Muscle layer of duodenum (tissue), 2 donors: ENCODE results near the gene TP53BP2.
"Not testable (repeated sequence)": the region's sequence is repeated elsewhere in the genome, so short reads cannot be mapped to it uniquely, and the experiment has no call there.

Experiments used
- H3K27ac ChIP-seq: one replicate; pipeline ENCODE4 v1.7.0; 2013; ENCODE audit warnings: mild to moderate bottlenecking, low read length
- H3K27me3 ChIP-seq: one replicate; pipeline ENCODE4 v1.7.0; 2013; ENCODE audit warnings: low read depth, mild to moderate bottlenecking, control low read depth, low read length
- H3K36me3 ChIP-seq, 2 donors: one replicate each; pipeline ENCODE4 v1.7.0; 2013; ENCODE audit warnings: low read length in 2 of 2, control low read depth in 1 of 2, mild to moderate bottlenecking in 1 of 2; ENCODE audit not compliant: insufficient read depth in 2 of 2, control insufficient read depth in 1 of 2
- H3K4me1 ChIP-seq, 2 donors: one replicate each; pipeline ENCODE4 v1.7.0; 2013; ENCODE audit warnings: low read length in 2 of 2, mild to moderate bottlenecking in 2 of 2, control low read depth in 1 of 2, moderate library complexity in 1 of 2; ENCODE audit not compliant: insufficient read depth in 2 of 2, control insufficient read depth in 1 of 2
- H3K4me3 ChIP-seq, 2 donors: one replicate each; pipeline ENCODE4 v1.7.0; 2013; ENCODE audit warnings: low read length in 2 of 2, low read depth in 1 of 2, mild to moderate bottlenecking in 1 of 2
- H3K9me3 ChIP-seq, 2 donors: one replicate each; pipeline ENCODE4 v1.7.0; 2013; ENCODE audit warnings: low read length in 2 of 2, control low read depth in 1 of 2, mild to moderate bottlenecking in 1 of 2; ENCODE audit not compliant: control insufficient read depth in 1 of 2
- donor health status: healthy.

The TP53BP2 gene

DNA sequence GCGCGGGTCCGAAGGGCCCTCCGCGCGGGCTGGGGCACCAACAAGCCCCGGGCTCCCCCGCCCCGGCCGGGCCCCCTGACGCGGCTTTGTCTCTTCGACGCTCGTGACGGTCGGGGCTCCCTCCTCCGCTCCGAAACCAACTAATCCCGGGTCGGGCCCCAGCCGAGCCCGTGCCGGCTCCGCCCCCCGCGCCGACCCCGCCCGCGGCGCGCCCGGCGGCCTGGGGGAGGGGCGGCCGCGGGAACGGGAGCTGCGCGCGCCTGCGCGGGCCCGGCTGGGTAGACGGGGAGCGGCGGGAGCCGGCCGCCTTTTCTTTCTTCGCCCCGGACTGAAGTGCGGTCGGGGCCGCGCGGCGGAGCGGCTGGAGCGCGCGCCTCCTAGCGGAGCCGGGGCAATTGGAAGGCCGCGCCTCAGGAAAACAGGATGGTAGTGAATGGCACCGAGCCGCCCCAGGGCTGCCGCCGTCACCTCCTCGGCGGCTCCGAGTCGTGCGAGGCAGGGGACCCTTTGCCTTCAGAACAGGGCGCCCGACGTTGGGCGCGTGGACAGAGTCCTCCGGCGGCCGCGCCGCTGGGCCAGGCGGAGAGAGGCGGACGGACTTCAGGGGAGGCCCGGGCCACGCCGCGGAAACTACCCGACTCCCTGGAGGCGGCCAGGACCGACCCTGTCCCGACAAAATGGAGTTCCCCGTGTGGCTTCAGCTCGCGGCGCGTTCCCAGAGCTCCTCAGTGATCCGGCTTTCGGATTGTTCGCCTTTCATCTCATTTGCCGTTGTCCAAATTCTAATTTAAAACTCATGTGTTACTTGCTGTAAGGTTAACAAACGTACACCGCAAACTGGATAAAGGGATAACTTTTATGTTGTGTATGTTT, at the start of gene TP53BP2:
Gene TP53BP2 (minus strand): TSS at position 138 of the 873 bp plus-strand sequence. CDS start 267 bp downstream, outside the sequence.
- peaks cover 0 to 12% of the 10 kb centered on the region in 2 donors for H3K36me3 ChIP-seq
- peak within 1 kb of the TSS; percentile 98 for H3K27ac ChIP-seq
- H3K4me3 ChIP-seq: peak within 1 kb of the TSS; percentile 72 to 97
- H3K4me1 ChIP-seq: peaks cover 5 to 27% of the 10 kb centered on the region in 2 donors
- H3K27me3 ChIP-seq: no peaks in the 10 kb centered on the region
- H3K9me3 ChIP-seq: no peaks in the 10 kb centered on the region

DNA sequence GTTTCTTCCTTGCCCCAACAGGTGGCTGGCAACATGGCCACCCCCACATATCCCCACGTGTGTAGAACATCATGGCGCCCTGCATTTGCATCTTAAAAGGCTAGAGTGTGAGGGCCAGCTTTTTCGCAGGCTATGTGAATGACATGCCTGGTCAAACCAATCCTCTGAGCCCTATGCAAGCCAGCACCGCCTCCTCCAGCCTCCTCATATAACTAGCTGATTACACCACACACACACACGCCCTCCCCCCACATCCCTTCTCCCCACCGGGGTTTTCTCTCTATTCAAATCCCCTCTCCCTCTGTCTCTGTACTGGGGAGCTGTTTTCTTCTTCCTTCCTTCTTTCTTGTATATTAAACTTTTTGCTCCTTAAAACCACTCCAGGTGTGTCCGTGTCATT, 44.7 kb upstream of the TP53BP2 start:
- H3K4me3 ChIP-seq, H3K4me1 ChIP-seq, H3K27me3 ChIP-seq, H3K27ac ChIP-seq, H3K9me3 ChIP-seq, H3K36me3 ChIP-seq: not testable (repeated sequence)

DNA sequence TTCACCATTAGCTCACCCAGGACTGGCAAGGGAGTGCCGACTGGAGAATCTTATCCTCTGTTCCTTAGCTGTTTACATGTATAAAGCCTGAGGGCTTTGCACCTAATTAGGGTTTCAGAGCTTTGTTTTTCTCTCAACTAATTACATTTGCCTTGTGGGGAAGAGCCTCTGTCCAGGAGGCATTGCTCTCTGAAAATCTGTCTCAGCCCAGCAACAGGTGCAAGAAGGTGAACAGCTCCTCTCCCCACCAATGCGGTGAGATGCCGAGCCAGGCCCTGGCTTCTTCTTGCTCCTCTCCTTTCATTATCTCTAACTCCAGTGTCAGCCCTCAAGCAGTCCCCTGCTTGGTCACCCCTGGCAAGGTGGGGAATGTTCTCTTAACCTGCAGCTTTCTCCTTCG, 43.6 kb upstream of the TP53BP2 start:
- H3K27me3 ChIP-seq, H3K4me3 ChIP-seq, H3K36me3 ChIP-seq, H3K9me3 ChIP-seq, H3K27ac ChIP-seq, H3K4me1 ChIP-seq: not testable (repeated sequence)

GRCh38 chr1:223887747-223888418, 42.1 kb upstream of the TP53BP2 start:
- Histone ChIP-seq H3K27ac (peak overlapping the region; percentile 19), H3K36me3 (no peaks in the 10 kb centered on the region), H3K9me3 (no peaks in the 10 kb centered on the region), H3K4me1 (no peaks in the 10 kb centered on the region), H3K4me3 (no peak overlapping the region), H3K27me3 (no peaks in the 10 kb centered on the region)

DNA sequence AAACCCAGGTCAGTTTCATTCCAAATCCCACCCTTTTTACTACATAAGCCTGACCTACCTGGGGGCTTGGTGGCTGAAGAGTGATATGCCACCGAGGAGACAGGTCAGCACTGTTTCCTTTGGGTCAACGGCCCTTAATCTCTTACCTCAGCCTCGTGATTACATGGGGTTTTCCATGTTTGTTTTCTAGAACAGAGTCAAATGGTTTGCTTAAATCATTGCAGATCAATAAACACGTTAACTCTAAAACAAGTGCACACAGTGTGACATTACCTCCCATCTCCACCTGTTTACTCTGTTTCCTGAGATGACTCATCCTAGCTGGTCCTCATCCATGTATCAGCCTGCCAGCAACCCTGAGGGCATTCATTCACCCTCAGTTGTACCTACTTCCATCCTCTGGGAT, 40.8 kb upstream of the TP53BP2 start:
- Histone ChIP-seq H3K27ac (no peak overlapping the region), H3K36me3 (no peaks in the 10 kb centered on the region), H3K27me3 (no peaks in the 10 kb centered on the region), H3K4me1 (no peaks in the 10 kb centered on the region), H3K4me3 (no peak overlapping the region), H3K9me3 (no peaks in the 10 kb centered on the region)

- Histone ChIP-seq H3K4me3 (no peak overlapping the region), H3K4me1 (no peaks in the 10 kb centered on the region), H3K27me3 (no peaks in the 10 kb centered on the region), H3K9me3 (no peaks in the 10 kb centered on the region), H3K36me3 (no peaks in the 10 kb centered on the region), H3K27ac (no peak overlapping the region)
Measured at GRCh38 chr1:223885614-223886013, 39.9 kb upstream of the TP53BP2 start.

GRCh38 chr1:223878598-223879325, 33.0 kb upstream of the TP53BP2 start:
- Histone ChIP-seq H3K27me3 (no peaks in the 10 kb centered on the region), H3K9me3 (no peaks in the 10 kb centered on the region), H3K4me1 (no peaks in the 10 kb centered on the region), H3K4me3 (no peak overlapping the region), H3K36me3 (no peaks in the 10 kb centered on the region), H3K27ac (no peak overlapping the region)

DNA sequence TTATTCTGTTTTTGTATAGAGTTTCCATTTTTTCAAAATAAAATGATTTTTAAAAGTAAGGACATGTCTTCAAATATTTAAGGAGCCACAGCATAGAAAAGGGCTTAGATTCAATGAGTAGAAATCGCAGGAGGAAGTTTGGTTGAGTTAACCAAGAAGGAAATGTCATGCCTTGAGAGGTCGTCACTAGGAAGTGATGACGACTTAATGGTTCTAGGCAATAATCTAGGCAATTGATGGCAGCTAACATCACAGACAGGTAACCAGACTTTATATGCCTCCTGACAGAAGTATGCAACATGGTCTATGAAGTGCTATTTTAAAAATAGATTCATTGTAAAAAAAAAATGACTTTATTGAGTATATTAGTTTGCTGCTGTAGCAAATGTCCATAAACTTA, 32.1 kb upstream of the TP53BP2 start:
- H3K9me3 ChIP-seq: no peaks in the 10 kb centered on the region
- H3K4me3 ChIP-seq: no peak overlapping the region
- H3K27me3 ChIP-seq: no peaks in the 10 kb centered on the region
- no peaks in the 10 kb centered on the region for H3K36me3 ChIP-seq
- H3K27ac ChIP-seq: no peak overlapping the region
- no peaks in the 10 kb centered on the region for H3K4me1 ChIP-seq

DNA sequence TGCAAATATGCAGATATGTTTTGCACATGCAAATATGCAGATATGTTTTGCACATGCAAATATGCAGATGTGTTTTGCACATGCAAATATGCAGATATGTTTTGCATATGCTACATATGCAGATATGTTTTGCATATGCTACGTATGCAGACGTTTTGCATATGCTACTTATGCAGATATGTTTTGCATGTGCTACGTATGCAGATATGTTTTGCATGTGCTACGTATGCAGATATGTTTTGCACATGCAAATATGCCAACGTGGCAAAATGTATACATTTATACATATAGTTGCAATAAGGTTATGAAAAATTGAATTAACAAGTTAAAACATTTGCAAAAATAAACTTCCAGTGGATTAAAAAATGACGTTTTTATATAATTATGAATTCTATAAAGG, 30.8 kb upstream of the TP53BP2 start:
- no peak overlapping the region for H3K27ac ChIP-seq
- H3K9me3 ChIP-seq: no peaks in the 10 kb centered on the region
- no peaks in the 10 kb centered on the region for H3K36me3 ChIP-seq
- H3K4me1 ChIP-seq: no peaks in the 10 kb centered on the region
- H3K27me3 ChIP-seq: no peaks in the 10 kb centered on the region
- H3K4me3 ChIP-seq: no peak overlapping the region

GRCh38 chr1:223873044-223873443, 27.3 kb upstream of the TP53BP2 start:
- Histone ChIP-seq H3K4me3 (no peak overlapping the region), H3K9me3 (no peaks in the 10 kb centered on the region), H3K36me3 (no peaks in the 10 kb centered on the region), H3K27me3 (no peaks in the 10 kb centered on the region), H3K4me1 (no peaks in the 10 kb centered on the region), H3K27ac (no peak overlapping the region)

- Histone ChIP-seq H3K36me3 (no peaks in the 10 kb centered on the region), H3K27me3 (no peaks in the 10 kb centered on the region), H3K27ac (no peak overlapping the region), H3K4me3 (no peak overlapping the region), H3K4me1 (no peaks in the 10 kb centered on the region), H3K9me3 (no peaks in the 10 kb centered on the region)
Measured at GRCh38 chr1:223872308-223872901, 26.7 kb upstream of the TP53BP2 start.
